Activated CD8-positive, alpha-beta T cell treated with anti-CD3 and anti-CD28 coated beads for 36 hours (primary cell): ENCODE measurements around the gene CCDC91. TPM values are rescaled to one million over a fixed set of nuclear protein-coding genes. Genes with fewer than 3 reads are reported as not detected.
"Not testable (repeated sequence)": the region's sequence is repeated elsewhere in the genome, so short reads cannot be mapped to it uniquely, and the experiment has no call there.

ENCODE experiments used
- ATAC-seq: fragments of 200-7000 bp; cut with Tn5 transposase; one replicate; pipeline ENCODE4 v1.10.0; 2021; ENCODE audit warnings: mild to moderate bottlenecking, moderate library complexity
- CTCF ChIA-PET: fragments of 350-600 bp; sonication (Branson Sonifier 250); formaldehyde crosslinking; loops from one replicate; lab custom pipeline; 2021; ENCODE audit warnings: antibody characterized with exemption; lab: Charles Lee
- POLR2A ChIA-PET: fragments of 350-600 bp; sonication (Branson Sonifier 250); formaldehyde crosslinking; loops from one replicate; lab custom pipeline; 2021; ENCODE audit warnings: antibody characterized with exemption; lab: Charles Lee
- DNase-seq: peaks from one replicate; pipeline ENCODE4 v3.0.0-alpha.2; 2020
- H3K27ac Mint-ChIP-seq: one replicate; pipeline ENCODE4 v1.8.0; 2021; ENCODE audit warnings: mild to moderate bottlenecking, mixed read lengths
- H3K27me3 Mint-ChIP-seq: one replicate; pipeline ENCODE4 v1.8.0; 2021; ENCODE audit warnings: mixed read lengths
- H3K36me3 Mint-ChIP-seq: one replicate; pipeline ENCODE4 v1.8.0; 2021; ENCODE audit warnings: low read depth, mixed read lengths
- H3K4me1 Mint-ChIP-seq: one replicate; pipeline ENCODE4 v1.8.0; 2021; ENCODE audit warnings: low read depth, mixed read lengths
- H3K4me3 Mint-ChIP-seq: one replicate; pipeline ENCODE4 v1.8.0; 2021; ENCODE audit warnings: mild to moderate bottlenecking, moderate library complexity, mixed read lengths
- H3K9me3 Mint-ChIP-seq: one replicate; pipeline ENCODE4 v1.8.0; 2021; ENCODE audit warnings: mixed read lengths
- CTCF ChIP-seq: fragments of 200-600 bp; IDR thresholded peaks from one replicate; pipeline ENCODE4 v1.8.0; 2022; ENCODE audit warnings: antibody characterized with exemption, mild to moderate bottlenecking
- intact Hi-C: fragments of 100-400 bp; cut with micrococcal nuclease; formaldehyde crosslinking; loops from one replicate; pipeline ENCODE4 v1.10.0; 2022
- total RNA-seq, 2 experiments: library from RNA; stranded (reverse); gene quantifications; one replicate each; pipeline ENCODE4 v1.2.3, GENCODE V29; 2021

Gene CCDC91
- total RNA-seq, 2 experiments from 2014 or later = 14.7 to 14.8 TPM

DNA sequence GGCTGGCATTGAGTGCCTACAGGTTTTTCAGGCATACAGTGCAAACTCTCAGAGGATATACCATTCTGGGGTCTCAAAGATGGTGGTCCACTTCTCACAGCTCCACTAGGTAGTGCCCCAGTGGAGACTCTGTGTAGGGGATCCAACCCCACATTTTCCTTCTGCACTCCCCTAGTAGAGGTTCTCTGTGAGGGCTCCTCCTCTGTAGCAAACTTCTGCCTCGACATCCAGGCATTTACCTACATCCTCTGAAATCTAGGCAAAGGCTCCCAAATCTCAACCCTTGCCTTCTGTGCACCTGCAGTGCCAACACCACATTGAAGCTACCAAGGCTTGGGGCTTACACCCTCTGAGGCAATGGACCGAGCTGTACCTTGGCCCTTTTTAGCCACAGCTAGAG, 179.2 kb downstream of the CCDC91 start:
- H3K9me3 Mint-ChIP-seq = peaks cover 44% of the 10 kb centered on the region
- H3K27ac Mint-ChIP-seq = no peak overlapping the region
- intact Hi-C loops = no loop called here
- ATAC-seq (no peak), DNase-seq (no peak)
- no peak overlapping the region for H3K4me3 Mint-ChIP-seq
- ChIA-PET POLR2A (no interaction called here), CTCF (no interaction called here)
- H3K27me3 Mint-ChIP-seq = no peaks in the 10 kb centered on the region
- TF ChIP-seq CTCF = no peak
- peaks cover 76% of the 10 kb centered on the region for H3K36me3 Mint-ChIP-seq
- H3K4me1 Mint-ChIP-seq = no peaks in the 10 kb centered on the region

- no peak for TF ChIP-seq CTCF
- Mint-ChIP-seq H3K4me1 (peaks cover 5% of the 10 kb centered on the region), H3K27ac (no peak overlapping the region), H3K9me3 (peaks cover 25% of the 10 kb centered on the region), H3K36me3 (peaks cover 53% of the 10 kb centered on the region), H3K27me3 (no peaks in the 10 kb centered on the region), H3K4me3 (no peak overlapping the region)
- CTCF ChIA-PET = no interaction called here
- intact Hi-C loops = no loop called here
- POLR2A ChIA-PET = no interaction called here
- ATAC-seq (no peak), DNase-seq (no peak)
Observed at GRCh38 chr12:28374556-28374955, 184.3 kb downstream of the CCDC91 start.

- peaks cover 23% of the 10 kb centered on the region for H3K36me3 Mint-ChIP-seq
- ChIA-PET POLR2A (interaction anchor here (0.7 kb wide), 1 partner anchor 371 kb away, joined by 3 read pairs; no protein-coding TSS in a partner anchor), CTCF (no interaction called here)
- no peak for ATAC-seq
- peaks cover 5% of the 10 kb centered on the region for H3K9me3 Mint-ChIP-seq
- TF ChIP-seq CTCF = no peak
- no peaks in the 10 kb centered on the region for H3K27me3 Mint-ChIP-seq
- DNase-seq = no peak
- H3K4me1 Mint-ChIP-seq = peaks cover 5% of the 10 kb centered on the region
- H3K27ac Mint-ChIP-seq = no peak overlapping the region
- intact Hi-C loops = no loop called here
- H3K4me3 Mint-ChIP-seq = no peak overlapping the region
Observed at GRCh38 chr12:28378736-28379135, 188.5 kb downstream of the CCDC91 start.

- H3K27ac Mint-ChIP-seq, intact Hi-C loops, H3K9me3 Mint-ChIP-seq, H3K4me1 Mint-ChIP-seq, H3K4me3 Mint-ChIP-seq, ATAC-seq, H3K27me3 Mint-ChIP-seq, POLR2A ChIA-PET, CTCF ChIA-PET, DNase-seq: not testable (repeated sequence)
- H3K36me3 Mint-ChIP-seq = peaks cover 20% of the 10 kb centered on the region
Observed at GRCh38 chr12:28379779-28380178, 189.5 kb downstream of the CCDC91 start.

GRCh38 chr12:28383368-28383767, 193.1 kb downstream of the CCDC91 start:
- Mint-ChIP-seq H3K9me3 (peaks cover 7% of the 10 kb centered on the region), H3K36me3 (peaks cover 24% of the 10 kb centered on the region), H3K27ac (no peak overlapping the region), H3K4me3 (no peak overlapping the region), H3K4me1 (peaks cover 2% of the 10 kb centered on the region), H3K27me3 (no peaks in the 10 kb centered on the region)
- POLR2A ChIA-PET = no interaction called here
- intact Hi-C loops = no loop called here
- CTCF ChIA-PET = no interaction called here
- no peak for ATAC-seq
- no peak for DNase-seq
- TF ChIP-seq CTCF = no peak

DNA sequence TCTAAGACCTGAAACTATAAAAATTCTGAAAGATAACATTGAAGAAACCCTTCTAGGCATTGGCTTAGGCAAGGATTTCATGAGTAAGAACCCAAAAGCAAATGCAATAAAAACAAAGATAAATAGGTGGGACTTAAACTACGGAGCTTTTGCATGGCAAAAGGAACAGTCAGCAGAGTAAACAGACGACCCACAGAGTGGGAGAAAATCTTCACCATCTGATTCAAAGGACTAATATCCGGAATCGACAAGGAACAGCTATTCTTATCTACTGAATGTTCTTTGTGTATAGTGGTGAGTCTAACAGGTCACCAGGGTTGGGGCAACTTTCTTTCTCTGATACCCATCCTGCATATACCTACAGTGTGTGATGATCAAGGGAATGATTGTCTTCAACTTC, 198.6 kb downstream of the CCDC91 start:
- Mint-ChIP-seq H3K27ac (no peak overlapping the region), H3K4me3 (no peak overlapping the region), H3K4me1 (peaks cover 4% of the 10 kb centered on the region), H3K36me3 (peaks cover 30% of the 10 kb centered on the region), H3K9me3 (peaks cover 2% of the 10 kb centered on the region), H3K27me3 (no peaks in the 10 kb centered on the region)
- ChIA-PET CTCF (no interaction called here), POLR2A (no interaction called here)
- DNase-seq (no peak), ATAC-seq (no peak)
- no peak for TF ChIP-seq CTCF
- intact Hi-C loops = no loop called here
